ENCODE results near the gene NPM3. TPM values are rescaled to one million over a fixed set of nuclear protein-coding genes. Genes with fewer than 3 reads are reported as not detected.

Gene NPM3
- total RNA-seq, 1 experiment from 2014 or later = 238 TPM

Other genes with a start within 250 kb of the NPM3 start
- gene POLL, start 195.2 kb downstream of the NPM3 start, total RNA-seq (2014; rRNA removed; shearing (Covaris generic)) = 10.5 and 12.6 TPM in 2 replicates
- 35.7 and 36.2 TPM in 2 replicates for gene DPCD, start 195.1 kb downstream of the NPM3 start, total RNA-seq (2014; rRNA removed; shearing (Covaris generic))
- 38.4 and 39.9 TPM in 2 replicates for gene FBXW4, start 88.3 kb downstream of the NPM3 start, total RNA-seq (2014; rRNA removed; shearing (Covaris generic))
- 115 and 123 TPM in 2 replicates for gene FGF8, start 7.3 kb downstream of the NPM3 start, total RNA-seq (2014; rRNA removed; shearing (Covaris generic))
- gene OGA, start 35.0 kb upstream of the NPM3 start, total RNA-seq (2014; rRNA removed; shearing (Covaris generic)) = 110 and 132 TPM in 2 replicates
- 0.81 and 1.1 TPM in 2 replicates for gene KCNIP2, start 60.4 kb upstream of the NPM3 start, total RNA-seq (2014; rRNA removed; shearing (Covaris generic))

Data from SJCRH30 (cell line).